GM10266 (cell line): Measurements from ENCODE around the gene ARMC5.
"Not testable (repeated sequence)": the region's sequence is repeated elsewhere in the genome, so short reads cannot be mapped to it uniquely, and the experiment has no call there.

ENCODE experiments used
- DNase-seq: peaks from one replicate; pipeline ENCODE4 v3.0.0; 2012; ENCODE audit errors: extremely low spot score
- TF ChIP-seq, protein P1 (sequence below): IDR thresholded peaks from 2 replicates; pipeline ENCODE4 v1.5.1; 2012; ENCODE audit warnings: mild to moderate bottlenecking, low read depth; ENCODE audit not compliant: control insufficient read depth, insufficient read depth; ENCODE audit errors: missing control alignments

The ARMC5 gene

DNA sequence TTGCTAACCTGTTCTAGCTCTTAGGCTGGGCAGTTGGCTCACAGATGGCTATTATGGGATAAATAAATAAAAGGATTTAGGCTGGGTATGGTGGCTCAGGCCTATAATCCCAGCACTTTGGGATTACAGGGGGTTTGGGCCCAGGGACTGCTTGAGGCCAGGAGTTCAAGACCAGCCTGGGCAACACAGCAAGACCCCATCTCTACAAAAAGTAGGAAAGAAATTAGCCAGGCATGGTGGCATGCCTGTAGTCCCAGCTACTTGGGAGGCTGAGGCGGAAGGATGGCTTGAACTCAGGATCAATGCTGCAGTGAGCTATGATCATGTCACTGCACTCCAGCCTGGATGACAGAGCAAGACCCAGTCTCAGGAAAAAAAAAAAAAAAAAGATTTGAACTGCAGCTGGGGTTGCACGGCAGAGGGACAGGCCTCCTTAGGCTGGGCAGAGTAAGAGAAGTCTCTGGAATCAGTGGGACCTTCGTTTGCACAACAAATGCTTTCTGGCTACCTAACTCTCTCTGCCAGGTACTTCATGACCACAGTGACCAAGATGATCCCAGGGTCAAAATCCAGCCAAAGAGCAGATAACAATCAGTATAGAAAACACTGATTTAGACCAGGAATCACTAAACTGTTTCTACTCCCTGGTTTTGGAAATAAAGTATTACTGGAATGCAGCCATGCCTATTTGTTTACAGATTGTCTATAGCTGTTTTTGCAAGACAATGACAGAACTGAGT, 42.1 kb downstream of the ARMC5 start:
- DNase-seq = no peak
- TF ChIP-seq, protein P1, sequence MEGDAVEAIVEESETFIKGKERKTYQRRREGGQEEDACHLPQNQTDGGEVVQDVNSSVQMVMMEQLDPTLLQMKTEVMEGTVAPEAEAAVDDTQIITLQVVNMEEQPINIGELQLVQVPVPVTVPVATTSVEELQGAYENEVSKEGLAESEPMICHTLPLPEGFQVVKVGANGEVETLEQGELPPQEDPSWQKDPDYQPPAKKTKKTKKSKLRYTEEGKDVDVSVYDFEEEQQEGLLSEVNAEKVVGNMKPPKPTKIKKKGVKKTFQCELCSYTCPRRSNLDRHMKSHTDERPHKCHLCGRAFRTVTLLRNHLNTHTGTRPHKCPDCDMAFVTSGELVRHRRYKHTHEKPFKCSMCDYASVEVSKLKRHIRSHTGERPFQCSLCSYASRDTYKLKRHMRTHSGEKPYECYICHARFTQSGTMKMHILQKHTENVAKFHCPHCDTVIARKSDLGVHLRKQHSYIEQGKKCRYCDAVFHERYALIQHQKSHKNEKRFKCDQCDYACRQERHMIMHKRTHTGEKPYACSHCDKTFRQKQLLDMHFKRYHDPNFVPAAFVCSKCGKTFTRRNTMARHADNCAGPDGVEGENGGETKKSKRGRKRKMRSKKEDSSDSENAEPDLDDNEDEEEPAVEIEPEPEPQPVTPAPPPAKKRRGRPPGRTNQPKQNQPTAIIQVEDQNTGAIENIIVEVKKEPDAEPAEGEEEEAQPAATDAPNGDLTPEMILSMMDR = no peak

GRCh38 chr16:31501966-31502348, 42.7 kb downstream of the ARMC5 start:
- TF ChIP-seq, protein P1 = no peak
- DNase-seq = no peak

DNA sequence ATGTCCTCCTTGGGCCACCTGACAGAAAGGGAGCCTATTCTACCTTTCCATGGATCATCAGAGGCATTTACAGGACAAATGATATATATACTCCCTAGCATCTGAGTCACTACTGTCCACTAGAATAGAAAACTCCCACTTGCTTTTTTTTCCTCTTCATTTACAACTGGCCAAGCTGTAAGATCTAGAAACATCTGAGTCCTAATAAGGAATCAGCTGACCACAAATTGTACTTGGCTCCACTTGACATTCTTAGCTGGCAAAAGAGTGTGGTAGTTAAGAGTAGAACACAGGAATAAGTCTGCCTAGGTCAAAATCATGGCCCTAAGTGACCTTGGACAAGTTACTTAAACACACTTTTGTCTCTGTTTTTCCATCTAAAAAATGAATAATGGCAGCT, 43.7 kb downstream of the ARMC5 start:
- DNase-seq = no peak
- TF ChIP-seq, protein P1 = no peak

GRCh38 chr16:31503555-31503954, 44.3 kb downstream of the ARMC5 start:
- DNase-seq = not testable (repeated sequence)

DNA sequence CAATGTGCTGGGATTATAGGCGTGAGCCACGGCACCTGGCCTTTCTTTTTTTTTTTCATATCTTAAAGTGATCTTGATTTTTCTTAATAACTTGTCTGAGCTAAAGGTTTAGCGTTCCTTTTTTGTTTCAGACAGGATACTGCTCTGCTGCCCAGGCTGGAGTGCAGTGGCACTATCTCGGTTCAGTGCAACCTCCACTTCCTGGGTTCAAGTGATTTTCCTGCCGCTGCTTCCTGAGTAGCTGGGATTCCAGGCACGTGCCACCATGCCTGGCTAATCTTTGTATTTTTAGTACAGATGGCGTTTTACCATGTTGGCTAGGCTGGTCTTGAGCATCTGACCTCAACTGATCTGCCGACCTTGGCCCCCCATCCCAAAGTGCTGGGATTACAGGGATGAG, 44.9 kb downstream of the ARMC5 start:
- DNase-seq = no peak
- TF ChIP-seq, protein P1 = no peak

GRCh38 chr16:31505483-31505882, 46.2 kb downstream of the ARMC5 start:
- TF ChIP-seq, protein P1 = no peak
- DNase-seq = no peak

DNA sequence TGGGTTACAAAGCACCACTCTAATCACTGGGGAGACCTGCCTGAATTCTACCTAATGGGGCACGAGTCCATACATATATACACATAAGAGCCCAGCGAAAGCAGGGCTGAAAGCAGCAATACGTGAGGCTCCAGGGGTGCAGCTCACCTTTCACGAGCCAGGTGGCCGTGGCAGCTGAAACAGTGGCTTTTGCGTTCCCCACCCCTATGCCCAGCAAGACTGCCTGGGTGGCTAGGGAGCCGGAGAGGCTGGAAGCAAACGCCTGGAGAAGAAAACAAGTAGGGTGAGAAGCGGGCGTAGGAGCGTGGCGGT, 48.3 kb downstream of the ARMC5 start:
- DNase-seq = no peak
- TF ChIP-seq, protein P1 = no peak
